Measurements from ENCODE around the gene CROCC2. TPM values are rescaled to one million over a fixed set of nuclear protein-coding genes. Genes with fewer than 3 reads are reported as not detected.

The CROCC2 gene
- polyA plus RNA-seq, 1 donor (not counting 4 experiments of a cell fraction or from before 2014, with no cell fraction given): not detected

DNA sequence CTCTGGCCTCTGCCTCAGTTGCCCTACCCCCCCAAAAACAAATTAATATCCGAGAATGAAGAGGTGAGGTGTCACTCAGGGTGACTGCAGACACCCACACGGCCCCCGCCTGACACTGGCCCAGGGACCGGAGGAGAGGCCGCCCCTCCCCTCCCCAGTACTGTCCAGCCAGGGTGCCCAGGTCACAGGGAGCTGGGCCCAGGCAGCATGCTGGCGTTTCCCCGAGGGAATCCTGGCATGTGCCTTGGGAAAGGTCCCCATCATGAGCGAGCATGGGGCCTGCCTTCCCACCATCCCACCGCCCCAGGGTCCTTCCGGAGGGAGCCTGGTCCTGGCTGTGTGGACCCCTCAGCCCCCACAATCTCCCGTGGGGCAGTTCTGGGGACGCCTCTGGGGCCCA lies 13.2 kb upstream of the CROCC2 start:
- dilution Hi-C loops (cut with MboI; ENCODE audit: extremely low pct_ligation_motif_present, low sequenced_read_pairs): loop anchor here (5.0 kb wide), 1 partner anchor 46 kb away; no protein-coding TSS in a partner anchor
- no peak for DNase-seq (ENCODE audit: low read depth, low spot score)
- H3K27ac ChIP-seq (ENCODE audit: control insufficient read depth, insufficient read depth, low read length): no peak overlapping the region
- no peak for FAIRE-seq
- no peak overlapping the region for H3K4me3 ChIP-seq (ENCODE audit: control insufficient read depth in 2 of 3, extremely low read depth in 1 of 3, insufficient read depth in 2 of 3, low read depth in 1 of 3, low read length in 3 of 3)
- TF ChIP-seq, protein P1, sequence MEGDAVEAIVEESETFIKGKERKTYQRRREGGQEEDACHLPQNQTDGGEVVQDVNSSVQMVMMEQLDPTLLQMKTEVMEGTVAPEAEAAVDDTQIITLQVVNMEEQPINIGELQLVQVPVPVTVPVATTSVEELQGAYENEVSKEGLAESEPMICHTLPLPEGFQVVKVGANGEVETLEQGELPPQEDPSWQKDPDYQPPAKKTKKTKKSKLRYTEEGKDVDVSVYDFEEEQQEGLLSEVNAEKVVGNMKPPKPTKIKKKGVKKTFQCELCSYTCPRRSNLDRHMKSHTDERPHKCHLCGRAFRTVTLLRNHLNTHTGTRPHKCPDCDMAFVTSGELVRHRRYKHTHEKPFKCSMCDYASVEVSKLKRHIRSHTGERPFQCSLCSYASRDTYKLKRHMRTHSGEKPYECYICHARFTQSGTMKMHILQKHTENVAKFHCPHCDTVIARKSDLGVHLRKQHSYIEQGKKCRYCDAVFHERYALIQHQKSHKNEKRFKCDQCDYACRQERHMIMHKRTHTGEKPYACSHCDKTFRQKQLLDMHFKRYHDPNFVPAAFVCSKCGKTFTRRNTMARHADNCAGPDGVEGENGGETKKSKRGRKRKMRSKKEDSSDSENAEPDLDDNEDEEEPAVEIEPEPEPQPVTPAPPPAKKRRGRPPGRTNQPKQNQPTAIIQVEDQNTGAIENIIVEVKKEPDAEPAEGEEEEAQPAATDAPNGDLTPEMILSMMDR (optimal IDR thresholded peaks at IDR 0.05 in 1 of 3, IDR thresholded peaks at IDR 0.05 in 1 of 3, conservative IDR thresholded peaks at IDR 0.05 in 1 of 3; ENCODE audit: extremely low read depth in 1 of 3, insufficient read depth in 2 of 3, low read length in 3 of 3): no peak
- no peak for TF ChIP-seq EZH2 (IDR thresholded peaks at IDR 0.05; ENCODE audit: low read length)
- H3K36me3 ChIP-seq (ENCODE audit: control insufficient read depth in 2 of 2, extremely low read depth in 1 of 2, insufficient read depth in 2 of 2, low read length in 2 of 2): no peaks in the 10 kb centered on the region
- H3K9ac ChIP-seq (ENCODE audit: control insufficient read depth, extremely low read depth, insufficient read depth, low read length): no peak overlapping the region
- H3K79me2 ChIP-seq (ENCODE audit: control insufficient read depth, insufficient read depth, low read length): no peaks in the 10 kb centered on the region
- no peak overlapping the region for H2AFZ ChIP-seq (ENCODE audit: control insufficient read depth, low read length)
- no peak overlapping the region for H3K4me2 ChIP-seq (ENCODE audit: control insufficient read depth, extremely low read depth, insufficient read depth, low read depth, low read length)
- peaks cover 19% of the 10 kb centered on the region for H3K27me3 ChIP-seq (ENCODE audit: control insufficient read depth, extremely low read depth, insufficient read depth, low read length)
- H3K4me1 ChIP-seq (ENCODE audit: control insufficient read depth, extremely low read depth, insufficient read depth, low read length): peaks cover 19% of the 10 kb centered on the region
- H4K20me1 ChIP-seq (ENCODE audit: control insufficient read depth, extremely low read depth, insufficient read depth, low read length): no peaks in the 10 kb centered on the region
- no peaks in the 10 kb centered on the region for H3K9me1 ChIP-seq (ENCODE audit: control insufficient read depth, extremely low read depth, insufficient read depth, low read length)
- H3K9me3 ChIP-seq (ENCODE audit: control insufficient read depth, low read depth, low read length): no peaks in the 10 kb centered on the region

DNA sequence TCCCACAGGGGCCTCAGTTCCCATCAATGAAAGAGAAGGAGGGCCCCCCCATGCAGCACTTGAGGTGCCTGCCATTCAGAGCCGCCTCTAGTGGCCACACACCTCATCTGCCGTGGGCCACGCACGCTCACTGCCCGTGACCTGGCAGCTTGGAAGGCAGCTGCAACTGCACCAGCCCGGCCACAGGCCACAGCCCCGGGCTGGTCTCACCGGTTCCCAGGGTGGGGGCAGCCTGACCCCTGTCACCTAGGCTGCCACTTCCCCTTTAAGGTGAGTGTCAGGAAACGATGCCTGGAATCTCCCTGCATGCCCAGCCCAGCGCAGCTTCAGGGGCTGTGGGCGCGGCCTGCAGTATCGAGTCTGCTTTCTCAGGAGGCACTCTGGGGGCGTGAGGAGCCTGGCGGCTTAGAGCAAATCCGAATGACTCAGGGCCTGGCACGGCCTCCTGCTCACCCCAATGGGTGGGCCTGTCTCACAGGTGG lies 12.7 kb upstream of the CROCC2 start:
- peaks cover 19% of the 10 kb centered on the region for H3K27me3 ChIP-seq (ENCODE audit: control insufficient read depth, extremely low read depth, insufficient read depth, low read length)
- no peaks in the 10 kb centered on the region for H3K9me1 ChIP-seq (ENCODE audit: control insufficient read depth, extremely low read depth, insufficient read depth, low read length)
- TF ChIP-seq EZH2 (IDR thresholded peaks at IDR 0.05; ENCODE audit: low read length): no peak
- TF ChIP-seq, protein P1 (optimal IDR thresholded peaks at IDR 0.05 in 1 of 3, IDR thresholded peaks at IDR 0.05 in 1 of 3, conservative IDR thresholded peaks at IDR 0.05 in 1 of 3; ENCODE audit: extremely low read depth in 1 of 3, insufficient read depth in 2 of 3, low read length in 3 of 3): peak; percentile 23 to 35 (median 29)
- H4K20me1 ChIP-seq (ENCODE audit: control insufficient read depth, extremely low read depth, insufficient read depth, low read length): no peaks in the 10 kb centered on the region
- FAIRE-seq (no peak), DNase-seq (ENCODE audit: low read depth, low spot score) (no peak)
- no peak overlapping the region for H3K27ac ChIP-seq (ENCODE audit: control insufficient read depth, insufficient read depth, low read length)
- peak overlapping the region; percentile 60 for H3K4me2 ChIP-seq (ENCODE audit: control insufficient read depth, extremely low read depth, insufficient read depth, low read depth, low read length)
- H3K4me1 ChIP-seq (ENCODE audit: control insufficient read depth, extremely low read depth, insufficient read depth, low read length): peaks cover 20% of the 10 kb centered on the region
- H3K9ac ChIP-seq (ENCODE audit: control insufficient read depth, extremely low read depth, insufficient read depth, low read length): no peak overlapping the region
- H2AFZ ChIP-seq (ENCODE audit: control insufficient read depth, low read length): peak overlapping the region; percentile 46
- no peak overlapping the region for H3K4me3 ChIP-seq (ENCODE audit: control insufficient read depth in 2 of 3, extremely low read depth in 1 of 3, insufficient read depth in 2 of 3, low read depth in 1 of 3, low read length in 3 of 3)
- no peaks in the 10 kb centered on the region for H3K79me2 ChIP-seq (ENCODE audit: control insufficient read depth, insufficient read depth, low read length)
- dilution Hi-C loops (cut with MboI; ENCODE audit: extremely low pct_ligation_motif_present, low sequenced_read_pairs): loop anchor here (5.0 kb wide), 1 partner anchor 46 kb away; no protein-coding TSS in a partner anchor
- no peaks in the 10 kb centered on the region for H3K36me3 ChIP-seq (ENCODE audit: control insufficient read depth in 2 of 2, extremely low read depth in 1 of 2, insufficient read depth in 2 of 2, low read length in 2 of 2)
- no peaks in the 10 kb centered on the region for H3K9me3 ChIP-seq (ENCODE audit: control insufficient read depth, low read depth, low read length)

Measured in keratinocyte (primary cell).